HG03280 (cell line): Measurements from ENCODE around the gene CABYR.
"Not testable (repeated sequence)": the region's sequence is repeated elsewhere in the genome, so short reads cannot be mapped to it uniquely, and the experiment has no call there.

ENCODE experiments used
- ATAC-seq: cut with Tn5 transposase; IDR thresholded peaks from one replicate; pipeline ENCODE4 v1.9.1; 2021; ENCODE audit warnings: mild to moderate bottlenecking, moderate library complexity; ENCODE audit not compliant: unreplicated experiment

CABYR gene

GRCh38 chr18:24127735-24128134 lies 11.1 kb upstream of the CABYR start:
- no peak for ATAC-seq

DNA sequence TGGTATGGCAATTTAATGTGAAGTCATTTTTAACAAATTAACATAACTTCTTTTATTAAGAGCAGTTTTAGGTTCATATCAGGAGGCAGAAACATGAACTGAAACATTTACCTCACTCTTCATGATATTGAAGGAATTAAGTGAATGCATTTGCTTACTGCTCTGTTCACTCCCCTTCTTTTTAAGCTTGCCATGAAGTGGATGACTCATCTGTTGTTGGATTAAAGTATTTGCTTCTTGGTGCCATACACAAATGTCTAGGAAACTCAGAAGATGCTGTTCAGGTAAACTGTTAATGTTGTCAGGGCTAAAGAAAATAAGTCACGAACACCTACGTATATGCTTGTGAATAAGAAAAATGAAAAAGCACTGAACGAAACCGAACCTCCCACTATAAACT lies 10.2 kb upstream of the CABYR start:
- ATAC-seq = no peak

- ATAC-seq = no peak
Measured at GRCh38 chr18:24130494-24130893, 8.4 kb upstream of the CABYR start.

GRCh38 chr18:24136967-24137373 lies 1.9 kb upstream of the CABYR start:
- ATAC-seq = no peak

GRCh38 chr18:24138409-24138788 lies 463 bp upstream of the CABYR start:
- no peak for ATAC-seq

DNA sequence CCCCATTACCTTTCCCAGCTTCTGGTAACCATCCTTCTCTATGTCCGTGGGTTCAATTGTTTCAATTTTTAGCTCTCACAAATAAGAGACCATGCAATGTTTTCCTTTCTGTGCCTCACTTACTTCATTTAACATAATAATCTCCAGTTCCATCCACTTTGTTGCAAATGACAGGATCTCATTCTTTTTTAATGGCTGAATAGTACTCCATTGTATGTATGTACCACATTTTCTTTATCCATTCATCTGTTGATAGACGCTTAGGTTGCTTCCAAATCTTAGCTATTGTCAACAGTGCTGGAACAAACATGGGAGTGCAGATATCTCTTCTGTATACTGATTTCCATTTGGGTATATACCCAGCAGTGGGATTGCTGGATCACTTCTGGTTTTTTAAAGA lies 1.8 kb downstream of the CABYR start:
- no peak for ATAC-seq

- ATAC-seq = no peak
Measured at GRCh38 chr18:24142376-24142775, 3.5 kb downstream of the CABYR start.

GRCh38 chr18:24149591-24149990 lies 10.7 kb downstream of the CABYR start:
- not testable (repeated sequence) for ATAC-seq

GRCh38 chr18:24153397-24153796 lies 14.5 kb downstream of the CABYR start:
- no peak for ATAC-seq

GRCh38 chr18:24157855-24158254 lies 19.0 kb downstream of the CABYR start:
- ATAC-seq = no peak

GRCh38 chr18:24160086-24160485 lies 21.2 kb downstream of the CABYR start:
- no peak for ATAC-seq

DNA sequence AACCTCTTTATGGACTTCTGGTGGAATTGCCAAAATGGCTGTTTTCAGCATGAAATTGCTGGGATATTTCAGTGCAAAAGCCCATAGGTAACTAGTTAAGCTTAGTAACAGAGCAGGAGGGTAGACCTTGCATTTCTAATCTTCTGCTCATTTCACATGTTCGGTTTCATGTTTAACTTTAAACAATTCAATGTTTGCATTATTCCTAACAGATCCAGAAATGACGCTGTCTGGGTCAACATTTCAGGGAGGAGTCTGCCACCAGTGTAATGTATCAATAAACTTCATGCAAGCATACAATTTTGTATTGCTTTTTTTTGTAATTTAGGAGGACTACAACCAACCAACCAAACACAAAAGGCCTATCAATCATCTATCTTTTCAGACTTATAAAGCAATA lies 22.4 kb downstream of the CABYR start:
- ATAC-seq = no peak

DNA sequence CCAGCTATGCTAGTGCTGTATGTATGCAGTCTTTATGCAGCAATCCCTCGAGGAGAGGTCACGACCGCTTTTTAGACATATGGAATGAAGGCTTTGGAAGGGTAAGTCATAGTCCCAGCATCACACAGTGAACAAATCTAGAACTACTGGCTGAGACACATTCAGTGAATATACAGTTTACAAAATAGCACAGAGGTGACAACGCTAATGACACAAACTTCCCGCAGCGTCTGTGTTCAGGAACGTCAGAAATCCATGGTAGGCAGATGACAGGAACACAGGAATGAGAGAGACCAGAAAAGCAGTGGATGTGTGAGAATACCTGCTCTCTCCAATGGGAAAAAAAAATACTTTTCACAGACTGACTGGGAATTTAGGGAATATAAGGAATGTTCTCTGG lies 29.6 kb downstream of the CABYR start:
- no peak for ATAC-seq

DNA sequence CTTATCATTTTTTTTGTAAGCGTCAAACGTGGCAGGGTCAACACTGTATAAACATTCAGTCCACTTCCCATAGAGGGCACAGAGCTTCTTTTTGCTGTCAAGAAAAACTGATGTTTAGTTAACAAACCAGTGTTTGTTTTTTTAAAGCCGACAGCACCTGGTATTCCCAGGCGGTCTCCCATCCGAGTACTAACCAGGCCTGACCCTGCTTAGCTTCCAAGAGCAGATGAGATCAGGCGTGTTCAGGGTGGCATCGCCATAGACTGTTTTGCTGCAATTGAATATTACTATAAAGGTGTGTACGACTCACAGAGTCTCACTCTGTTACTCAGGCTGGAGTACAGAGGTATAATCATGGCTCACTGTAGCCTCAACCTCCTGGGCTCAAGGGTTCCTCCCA lies 31.5 kb downstream of the CABYR start:
- ATAC-seq = no peak

DNA sequence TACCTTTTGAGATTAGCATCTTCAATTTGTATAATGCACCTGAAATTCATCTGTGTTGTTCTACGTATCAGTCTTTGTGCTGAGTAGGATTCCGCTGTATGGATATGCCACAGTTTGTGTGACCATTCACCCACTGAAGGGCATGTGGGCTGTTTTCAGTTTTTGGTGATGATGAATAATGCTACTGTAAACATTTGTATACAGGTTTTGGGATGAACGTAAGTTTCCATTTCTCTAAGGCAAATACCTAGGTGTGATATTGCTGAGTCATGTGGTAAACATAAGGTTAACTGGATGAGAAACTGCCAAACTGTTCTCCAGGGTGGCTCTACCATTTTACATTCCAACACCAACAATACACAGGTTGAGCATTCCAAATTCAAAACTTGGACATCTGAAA lies 35.1 kb downstream of the CABYR start:
- ATAC-seq = no peak

DNA sequence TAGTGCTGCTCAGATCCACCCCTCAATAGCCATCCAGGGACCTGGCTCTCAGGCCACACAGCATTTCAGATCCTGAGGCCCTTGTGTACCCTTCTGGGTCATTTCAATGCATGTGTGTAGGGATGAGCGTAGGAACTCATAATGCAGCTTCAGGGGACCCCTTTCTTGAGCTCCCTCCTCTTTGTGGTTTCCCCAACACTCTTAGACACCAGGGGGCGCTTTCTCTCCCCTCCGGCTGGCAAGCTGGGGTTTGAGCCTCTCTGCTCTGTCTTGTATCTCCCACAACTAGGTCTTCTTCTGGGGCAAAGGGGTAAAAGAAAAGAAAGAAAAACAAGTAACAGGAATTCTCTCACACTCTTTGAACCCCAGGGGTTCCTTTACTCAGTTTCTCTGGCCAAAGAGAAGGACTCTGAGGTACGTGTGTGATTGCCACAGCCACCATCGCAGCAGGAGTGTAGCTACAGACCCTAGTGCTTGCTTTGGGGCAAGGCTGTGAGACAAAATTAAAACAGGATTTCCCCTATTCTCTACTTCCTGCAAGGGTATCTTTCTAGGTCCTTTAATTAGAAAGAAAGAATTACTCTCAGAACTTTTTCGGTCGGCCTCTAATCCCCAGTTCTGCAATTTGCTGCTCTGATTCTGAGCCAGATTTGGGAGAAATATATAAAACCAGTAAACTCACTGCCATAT lies 38.0 kb downstream of the CABYR start:
- peak; percentile 87 for ATAC-seq

GRCh38 chr18:24177499-24178133 lies 38.8 kb downstream of the CABYR start:
- ATAC-seq = no peak

DNA sequence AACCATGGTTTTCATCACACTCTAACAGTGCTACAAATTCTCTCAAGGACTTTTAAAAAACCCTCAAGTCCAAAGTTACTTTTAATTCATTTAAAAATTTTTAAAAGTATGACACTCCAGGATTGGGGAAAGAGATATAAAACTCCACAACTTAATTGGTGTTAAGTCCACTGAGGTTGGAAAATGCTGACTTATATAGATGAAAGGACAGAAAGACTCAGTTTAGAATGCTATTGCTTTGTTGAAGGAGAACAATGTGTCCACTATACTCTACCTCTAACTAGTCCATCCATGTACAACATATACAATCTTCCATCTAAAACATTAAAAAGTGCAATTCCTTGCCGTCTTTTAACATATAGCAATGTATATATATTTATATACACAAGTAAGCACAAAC lies 41.2 kb downstream of the CABYR start:
- no peak for ATAC-seq

DNA sequence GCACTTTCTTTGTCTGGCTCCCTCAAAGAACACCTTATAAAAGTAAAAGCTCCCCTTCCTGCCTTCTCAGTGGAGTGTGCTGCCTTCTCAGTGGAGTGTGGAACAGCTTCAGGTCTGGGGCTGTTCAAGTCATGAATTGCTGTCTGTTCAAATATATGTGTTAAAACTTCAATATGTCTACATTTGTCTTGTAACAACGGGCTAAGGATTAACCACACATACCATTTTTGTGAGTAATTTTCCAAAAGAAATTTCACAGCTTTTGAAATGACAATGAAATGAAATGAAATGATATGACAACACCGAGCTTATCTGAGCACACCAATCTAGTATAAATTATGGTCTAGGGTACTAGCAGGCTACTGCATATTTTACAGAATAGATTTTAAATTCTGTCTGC lies 42.9 kb downstream of the CABYR start:
- ATAC-seq = no peak

DNA sequence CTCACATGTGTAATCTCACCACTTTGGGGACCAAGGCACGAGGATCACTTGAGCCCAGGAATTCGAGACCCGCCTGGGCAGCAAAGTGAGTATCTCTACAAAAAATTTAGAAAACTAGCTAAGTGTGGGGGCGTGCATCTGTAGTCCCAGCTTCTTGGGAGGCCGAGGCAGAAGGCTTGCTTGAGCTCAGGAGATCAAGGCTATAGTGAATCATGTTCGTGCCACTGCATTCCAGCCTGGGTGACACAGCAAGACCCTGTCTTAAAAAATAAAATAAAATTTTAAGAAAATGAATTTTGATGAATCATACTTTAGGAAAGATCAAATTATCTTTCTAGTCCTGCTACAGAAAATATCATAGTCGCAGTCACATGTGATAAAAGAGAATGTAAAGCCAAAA lies 46.9 kb downstream of the CABYR start:
- ATAC-seq = no peak

DNA sequence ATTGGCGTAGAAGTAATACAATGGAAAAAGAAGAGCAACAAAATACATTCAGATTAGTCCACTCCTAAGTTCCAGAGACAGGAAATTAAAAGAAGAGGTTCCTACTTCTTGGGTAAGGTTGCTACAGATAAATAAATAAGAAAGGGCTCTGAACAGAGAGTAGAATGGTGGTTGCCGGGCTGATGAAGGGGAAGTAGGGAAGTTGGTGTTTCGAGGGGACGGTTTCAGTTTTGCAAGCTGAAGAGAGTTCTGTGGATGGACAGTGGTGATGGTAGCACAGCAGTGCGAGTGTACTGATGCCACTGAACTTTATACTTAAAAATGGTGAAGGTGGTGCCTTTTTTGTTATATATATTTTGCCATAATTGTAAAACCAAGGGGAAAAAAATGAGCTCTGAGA lies 48.2 kb downstream of the CABYR start:
- peak; percentile 59 for ATAC-seq

- ATAC-seq = no peak
Measured at GRCh38 chr18:24187689-24188088, 48.8 kb downstream of the CABYR start.

DNA sequence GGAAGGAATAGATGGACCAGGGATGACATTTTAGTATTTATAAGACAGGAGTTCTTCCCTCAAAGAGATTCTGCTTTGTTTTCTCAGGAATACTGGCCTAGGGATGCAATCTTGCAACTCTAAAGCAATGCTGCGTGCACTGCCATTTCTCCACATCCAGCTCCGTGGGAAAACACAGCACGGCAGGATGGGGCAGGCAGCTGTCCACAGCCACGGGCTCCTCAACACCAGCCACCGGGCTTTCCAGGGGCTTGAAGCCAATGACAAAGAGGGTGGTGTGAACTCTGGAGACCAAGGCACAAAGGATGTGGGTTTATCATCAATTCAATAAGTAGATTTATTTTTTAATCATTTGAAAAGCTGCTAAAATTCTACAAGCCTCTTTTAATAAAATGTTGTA lies 49.3 kb downstream of the CABYR start:
- ATAC-seq = no peak
